Neural cell (in vitro differentiated cells): ENCODE measurements around the gene HOPX. TPM values are rescaled to one million over a fixed set of nuclear protein-coding genes. Genes with fewer than 3 reads are reported as not detected.

ENCODE experiments used
- H2AFZ ChIP-seq: fragments of 200-600, 300-800 bp; sonication (generic), shearing (Covaris generic); 2 replicates; pipeline ENCODE4 v1.6.0; 2014; ENCODE audit warnings: low read depth, mild to moderate bottlenecking, antibody characterized with exemption, low read length, moderate library complexity
- H3F3A ChIP-seq: fragments of 200-600 bp; shearing (Covaris generic); 2 replicates; pipeline ENCODE4 v1.6.1; 2016; ENCODE audit warnings: mild to moderate bottlenecking, moderate library complexity, mixed read lengths, antibody characterized with exemption, low read length; ENCODE audit not compliant: insufficient read depth, poor library complexity, severe bottlenecking
- H3K27ac ChIP-seq: fragments of 200-600, 300-800 bp; sonication (generic), shearing (Covaris generic); 2 replicates; pipeline ENCODE4 v1.5.1; 2014; ENCODE audit warnings: mild to moderate bottlenecking, low read length, moderate library complexity
- H3K27me3 ChIP-seq: fragments of 300-800, 200-600 bp; sonication (generic), shearing (Covaris generic); 2 replicates; pipeline ENCODE4 v1.6.0; 2014; ENCODE audit warnings: mild to moderate bottlenecking, low read depth, low read length, moderate library complexity; ENCODE audit not compliant: insufficient read depth
- H3K36me3 ChIP-seq: fragments of 300-800, 200-600 bp; sonication (generic), shearing (Covaris generic); 2 replicates; pipeline ENCODE4 v1.5.1; 2014; ENCODE audit warnings: mild to moderate bottlenecking, antibody characterized with exemption, low read length, moderate library complexity; ENCODE audit not compliant: insufficient read depth
- H3K4me2 ChIP-seq: fragments of 300-800, 200-600 bp; sonication (generic), shearing (Covaris generic); 2 replicates; pipeline ENCODE4 v1.6.0; 2014; ENCODE audit warnings: mild to moderate bottlenecking, low read length
- H3K4me3 ChIP-seq: fragments of 300-800, 200-600 bp; sonication (generic), shearing (Covaris generic); 2 replicates; pipeline ENCODE4 v1.5.1; 2014; ENCODE audit warnings: mild to moderate bottlenecking, low read length, moderate library complexity
- H3K79me2 ChIP-seq: fragments of 200-600 bp; shearing (Covaris generic); replicated peaks from 2 replicates; pipeline ENCODE4 v1.6.0; 2014; ENCODE audit warnings: mild to moderate bottlenecking, low read length, moderate library complexity; ENCODE audit not compliant: insufficient read depth
- H3K9ac ChIP-seq: fragments of 300-800, 200-600 bp; sonication (generic), shearing (Covaris generic); 2 replicates; pipeline ENCODE4 v1.6.1; 2016; ENCODE audit warnings: mild to moderate bottlenecking, low read length, mixed read lengths
- H3K9me2 ChIP-seq: fragments of 200-600 bp; shearing (Covaris generic); 2 replicates; pipeline ENCODE4 v1.6.1; 2016; ENCODE audit warnings: mild to moderate bottlenecking, low read length, mixed read lengths; ENCODE audit not compliant: insufficient read depth
- H3K9me3 ChIP-seq: fragments of 200-600, 300-800 bp; sonication (generic), shearing (Covaris generic); 2 replicates; pipeline ENCODE4 v1.6.1; 2016; ENCODE audit warnings: mild to moderate bottlenecking, mixed run types, low read length, moderate library complexity, mixed read lengths
- H4K20me1 ChIP-seq: fragments of 200-600 bp; shearing (Covaris generic); 2 replicates; pipeline ENCODE4 v1.6.1; 2016; ENCODE audit warnings: mild to moderate bottlenecking, mixed run types; ENCODE audit not compliant: insufficient read depth
- CTCF ChIP-seq: fragments of 450-650 bp; IDR thresholded peaks from 2 replicates; pipeline ENCODE4 v1.5.1; 2014; ENCODE audit warnings: antibody characterized with exemption, mild to moderate bottlenecking, moderate library complexity; ENCODE audit not compliant: poor library complexity, severe bottlenecking
- EP300 ChIP-seq: fragments of 450-650 bp; conservative IDR thresholded peaks from 2 replicates; pipeline ENCODE4 v1.6.1; 2014; ENCODE audit warnings: antibody characterized with exemption, mild to moderate bottlenecking, moderate library complexity; ENCODE audit not compliant: poor library complexity, severe bottlenecking
- EZH2 ChIP-seq: fragments of 200-600, 300-800 bp; shearing (Covaris generic), sonication (generic); IDR thresholded peaks from 2 replicates; pipeline ENCODE4 v1.6.1; 2014; ENCODE audit warnings: antibody characterized with exemption, low read length, borderline replicate concordance, mild to moderate bottlenecking; ENCODE audit not compliant: insufficient read depth, poor library complexity, severe bottlenecking
- MXI1 ChIP-seq: fragments of 450-650 bp; conservative IDR thresholded peaks from 2 replicates; pipeline ENCODE4 v1.6.1; 2014; ENCODE audit warnings: antibody characterized with exemption, mild to moderate bottlenecking; ENCODE audit not compliant: poor library complexity, severe bottlenecking
- POLR2AphosphoS5 ChIP-seq: IDR thresholded peaks from 2 replicates; pipeline ENCODE4 v1.6.1; 2012
- RAD21 ChIP-seq: fragments of 450-650 bp; conservative IDR thresholded peaks from 2 replicates; pipeline ENCODE4 v1.6.1; 2014; ENCODE audit warnings: antibody characterized with exemption, mild to moderate bottlenecking, moderate library complexity
- SMC3 ChIP-seq: fragments of 450-650 bp; conservative IDR thresholded peaks from 2 replicates; pipeline ENCODE4 v1.6.1; 2014; ENCODE audit warnings: antibody characterized with exemption, mild to moderate bottlenecking, moderate library complexity; ENCODE audit not compliant: poor library complexity
- TAF1 ChIP-seq: IDR thresholded peaks from 2 replicates; pipeline ENCODE4 v1.6.1; 2012; ENCODE audit warnings: low read depth
- polyA plus RNA-seq: library from polyadenylated mRNA; depleted of rRNA; stranded (reverse); fragments of >200 nt; gene quantifications from 2 replicates; pipeline ENCODE4 v1.2.3, GENCODE V29; 2014
- TF ChIP-seq, protein P1 (sequence below): IDR thresholded peaks from 2 replicates; pipeline ENCODE4 v1.6.1; 2012; ENCODE audit warnings: borderline replicate concordance

HOPX gene
- polyA plus RNA-seq, 1 donor from 2014 or later = 2.0 TPM

DNA sequence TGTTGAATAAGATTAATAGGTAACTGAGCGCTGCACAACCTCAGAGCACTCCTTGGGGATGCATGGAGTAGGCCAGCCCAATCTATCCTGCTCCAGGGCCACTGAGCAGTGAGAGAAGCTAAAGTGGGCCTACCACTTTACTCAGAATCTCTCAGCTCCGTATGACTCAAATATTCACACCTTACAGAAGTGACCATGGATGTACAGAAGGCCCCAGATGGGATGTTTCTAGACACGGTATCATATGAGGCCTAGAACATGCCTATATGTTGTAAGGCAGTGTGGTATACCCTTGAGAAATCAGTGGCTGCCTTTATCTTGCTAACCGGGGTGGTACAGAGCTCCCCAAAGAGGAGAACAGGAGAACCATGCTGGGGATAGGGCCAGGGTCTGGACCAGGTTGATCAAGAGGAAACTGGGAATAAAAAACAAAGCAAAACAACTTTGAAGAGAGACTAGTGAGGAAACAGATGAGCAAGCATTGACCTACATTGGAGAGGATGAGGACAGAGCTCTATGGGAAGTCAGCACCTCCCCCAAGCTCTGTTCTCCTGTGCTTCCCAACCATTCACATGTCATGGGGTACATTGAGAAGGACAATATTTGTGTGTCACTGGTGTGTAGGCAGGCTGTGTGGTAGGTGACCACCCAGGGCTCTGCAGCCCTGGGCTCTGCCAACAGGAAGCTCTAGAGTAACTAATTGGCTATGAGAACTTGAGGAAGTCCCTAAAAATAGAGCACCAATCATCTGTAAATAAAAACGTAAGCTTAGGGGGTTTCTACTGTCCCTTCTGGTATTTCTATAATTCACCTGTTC is 31.4 kb downstream of the HOPX start:
- Histone ChIP-seq H3K27ac (no peak overlapping the region), H3K4me2 (no peak overlapping the region), H3F3A (no peaks in the 10 kb centered on the region), H3K79me2 (no peaks in the 10 kb centered on the region), H3K9me2 (no peaks in the 10 kb centered on the region), H2AFZ (no peak overlapping the region), H3K36me3 (no peaks in the 10 kb centered on the region), H3K27me3 (peaks cover 13% of the 10 kb centered on the region), H3K4me3 (no peak overlapping the region), H3K9me3 (no peaks in the 10 kb centered on the region), H4K20me1 (no peaks in the 10 kb centered on the region), H3K9ac (no peak overlapping the region)
- TF ChIP-seq CTCF = no peak
- TF ChIP-seq SMC3 = no peak
- no peak for TF ChIP-seq TAF1
- no peak for TF ChIP-seq RAD21
- TF ChIP-seq, protein P1, sequence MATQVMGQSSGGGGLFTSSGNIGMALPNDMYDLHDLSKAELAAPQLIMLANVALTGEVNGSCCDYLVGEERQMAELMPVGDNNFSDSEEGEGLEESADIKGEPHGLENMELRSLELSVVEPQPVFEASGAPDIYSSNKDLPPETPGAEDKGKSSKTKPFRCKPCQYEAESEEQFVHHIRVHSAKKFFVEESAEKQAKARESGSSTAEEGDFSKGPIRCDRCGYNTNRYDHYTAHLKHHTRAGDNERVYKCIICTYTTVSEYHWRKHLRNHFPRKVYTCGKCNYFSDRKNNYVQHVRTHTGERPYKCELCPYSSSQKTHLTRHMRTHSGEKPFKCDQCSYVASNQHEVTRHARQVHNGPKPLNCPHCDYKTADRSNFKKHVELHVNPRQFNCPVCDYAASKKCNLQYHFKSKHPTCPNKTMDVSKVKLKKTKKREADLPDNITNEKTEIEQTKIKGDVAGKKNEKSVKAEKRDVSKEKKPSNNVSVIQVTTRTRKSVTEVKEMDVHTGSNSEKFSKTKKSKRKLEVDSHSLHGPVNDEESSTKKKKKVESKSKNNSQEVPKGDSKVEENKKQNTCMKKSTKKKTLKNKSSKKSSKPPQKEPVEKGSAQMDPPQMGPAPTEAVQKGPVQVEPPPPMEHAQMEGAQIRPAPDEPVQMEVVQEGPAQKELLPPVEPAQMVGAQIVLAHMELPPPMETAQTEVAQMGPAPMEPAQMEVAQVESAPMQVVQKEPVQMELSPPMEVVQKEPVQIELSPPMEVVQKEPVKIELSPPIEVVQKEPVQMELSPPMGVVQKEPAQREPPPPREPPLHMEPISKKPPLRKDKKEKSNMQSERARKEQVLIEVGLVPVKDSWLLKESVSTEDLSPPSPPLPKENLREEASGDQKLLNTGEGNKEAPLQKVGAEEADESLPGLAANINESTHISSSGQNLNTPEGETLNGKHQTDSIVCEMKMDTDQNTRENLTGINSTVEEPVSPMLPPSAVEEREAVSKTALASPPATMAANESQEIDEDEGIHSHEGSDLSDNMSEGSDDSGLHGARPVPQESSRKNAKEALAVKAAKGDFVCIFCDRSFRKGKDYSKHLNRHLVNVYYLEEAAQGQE = no peak
- TF ChIP-seq EP300 = no peak
- no peak for TF ChIP-seq MXI1
- TF ChIP-seq EZH2 = no peak
- no peak for TF ChIP-seq POLR2AphosphoS5

- Histone ChIP-seq H3K9me2 (no peaks in the 10 kb centered on the region), H3K4me2 (no peak overlapping the region), H2AFZ (no peak overlapping the region), H3K27ac (no peak overlapping the region), H3K4me3 (no peak overlapping the region), H3K9me3 (no peaks in the 10 kb centered on the region), H4K20me1 (no peaks in the 10 kb centered on the region), H3K36me3 (no peaks in the 10 kb centered on the region), H3K27me3 (peaks cover 4% of the 10 kb centered on the region), H3F3A (no peaks in the 10 kb centered on the region), H3K9ac (no peak overlapping the region), H3K79me2 (no peaks in the 10 kb centered on the region)
- TF ChIP-seq EZH2 (no peak), RAD21 (no peak), POLR2AphosphoS5 (no peak), CTCF (no peak), TAF1 (no peak), SMC3 (no peak), EP300 (no peak), MXI1 (no peak)
- TF ChIP-seq, protein P1 = no peak
These were observed 32.3 kb downstream of the HOPX start for GRCh38 chr4:56648824-56649151.
